H1 (cell line): ENCODE data around the gene PIAS3. TPM values are rescaled to one million over a fixed set of nuclear protein-coding genes. Genes with fewer than 3 reads are reported as not detected.

Source experiments
- FOSL1 ChIP-seq: IDR thresholded peaks from 2 replicates; pipeline ENCODE4 v1.6.1; 2011; ENCODE audit warnings: mild to moderate bottlenecking, low read depth, low read length, moderate library complexity; ENCODE audit not compliant: insufficient read depth
- GABPA ChIP-seq: IDR thresholded peaks from 2 replicates; pipeline ENCODE4 v1.6.1; 2011; ENCODE audit warnings: mild to moderate bottlenecking, low read length, moderate library complexity, borderline replicate concordance; ENCODE audit not compliant: insufficient read depth
- KDM5A ChIP-seq: fragments of 200-600 bp; IDR thresholded peaks from 2 replicates; pipeline ENCODE4 v1.7.1; 2012; ENCODE audit warnings: mild to moderate bottlenecking, low read length, inconsistent platforms, mixed read lengths
- RNF2 ChIP-seq: fragments of 200-900, 300-1000 bp; sonication (generic); IDR thresholded peaks from 2 replicates; pipeline ENCODE4 v1.7.1; 2016; ENCODE audit warnings: borderline replicate concordance, low read depth, mild to moderate bottlenecking, antibody characterized with exemption, low read length; ENCODE audit not compliant: poor library complexity, severe bottlenecking; ENCODE audit errors: missing control alignments
- SAP30 ChIP-seq: fragments of 300-600 bp; sonication (generic); IDR thresholded peaks from 2 replicates; pipeline ENCODE4 v1.7.1; 2012; ENCODE audit warnings: low read length, moderate library complexity, mild to moderate bottlenecking, inconsistent platforms; ENCODE audit not compliant: insufficient read depth, insufficient replicate concordance
- SIN3A ChIP-seq, 2 experiments: IDR thresholded peaks in 1 of 2; conservative IDR thresholded peaks in 1 of 2; 2 replicates each; pipeline ENCODE4 v1.6.1; 2011 to 2012; ENCODE audit warnings: low read length in 2 of 2, improper control_type of control experiment in 1 of 2, low read depth in 1 of 2, mild to moderate bottlenecking in 1 of 2
- SIX5 ChIP-seq: IDR thresholded peaks from 2 replicates; pipeline ENCODE4 v1.6.1; 2011; ENCODE audit warnings: mild to moderate bottlenecking, low read depth, low read length
- TBP ChIP-seq: IDR thresholded peaks from 2 replicates; pipeline ENCODE4 v1.6.1; 2011; ENCODE audit warnings: low read depth, low read length, improper control_type of control experiment
- ZNF274 ChIP-seq: IDR thresholded peaks from 2 replicates; pipeline ENCODE4 v1.7.0; 2012; ENCODE audit warnings: low read length, borderline replicate concordance; ENCODE audit errors: extremely low read depth
- polyA plus RNA-seq, 7 experiments: library from polyadenylated mRNA; depleted of rRNA in 3 of 7; stranded (reverse) in 5 of 7; unstranded in 2 of 7; fragments of >200 nt in 5 of 7; fragments of 200-250 nt in 2 of 7; gene quantifications; 1 replicate in 5 of 7; 2 replicates in 1 of 7; 4 replicates in 1 of 7; pipeline versions ENCODE4 v1.2.1 to v1.2.3, GENCODE V29; 2011 to 2013; ENCODE audit warnings: missing spikeins in 2 of 7, mixed read lengths in 2 of 7
- total RNA-seq: library from RNA; stranded (reverse); fragmentation: NEBNext Ultra II Directional; extraction: Animal tissue kit (Norgen Biotek cat#: 25700); gene quantifications from 2 replicates; pipeline ENCODE4 v1.2.1, GENCODE V29; 2021
- TF ChIP-seq, protein P1 (sequence below): IDR thresholded peaks from 2 replicates; pipeline ENCODE4 v1.6.1; 2011; ENCODE audit warnings: low read depth, mild to moderate bottlenecking, low read length; ENCODE audit not compliant: insufficient read depth

The PIAS3 gene
- total and polyA plus RNA-seq, 2 of the 8 experiments (the other 6 are each of a cell fraction or from before 2014, with no cell fraction given), result 36.7 to 49.9 TPM

DNA sequence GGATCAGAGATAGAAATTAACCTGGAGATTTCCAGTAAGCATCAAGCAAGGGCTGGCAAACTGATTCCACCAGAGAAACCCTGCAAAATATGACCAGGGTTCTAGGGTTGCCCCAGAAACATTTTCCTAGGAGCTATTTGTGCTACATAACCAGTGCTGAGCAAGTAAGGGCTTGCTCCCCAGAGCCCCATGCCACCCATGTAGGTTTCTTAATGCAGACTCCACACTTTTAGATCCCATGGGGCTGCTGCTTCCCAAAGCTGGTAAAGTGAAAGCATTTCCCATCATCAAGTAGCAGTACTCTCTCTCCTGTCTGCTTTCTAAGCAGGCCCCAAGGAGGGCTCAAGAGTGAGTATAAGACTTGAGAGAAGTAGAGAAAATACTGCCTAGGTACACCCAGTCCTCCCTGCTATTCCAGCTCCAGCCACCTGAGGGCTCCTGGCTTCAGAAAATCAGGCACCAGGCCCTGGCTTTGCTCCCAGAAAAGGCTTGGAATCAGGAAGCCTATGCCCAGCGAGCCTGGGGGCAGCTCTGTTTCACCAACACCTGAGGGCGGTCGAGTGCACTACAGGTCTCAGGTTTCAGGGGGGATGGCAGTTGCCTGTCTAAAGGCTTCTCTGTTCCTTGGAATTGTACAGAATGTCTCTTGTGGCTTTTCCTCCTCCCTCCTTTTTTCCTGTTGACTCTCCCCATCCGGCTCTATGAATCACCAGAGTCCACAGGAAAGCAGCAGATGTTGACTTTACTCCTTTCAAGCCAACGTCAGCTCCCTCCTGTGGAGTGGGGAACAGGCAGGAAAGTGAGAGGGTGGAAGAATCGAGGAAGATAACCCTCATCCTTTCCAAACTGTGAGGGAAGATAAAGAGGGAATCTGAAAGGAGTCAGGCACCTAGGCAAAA lies 33.0 kb upstream of the PIAS3 start (continued):
- TF ChIP-seq GABPA, result no peak
- TF ChIP-seq SIX5, result peak; percentile 55
- TF ChIP-seq TBP, result 0 out of 2 replicates have a peak, but pooled peaks have one; percentile 34
- TF ChIP-seq ZNF274, result no peak
- no peak for TF ChIP-seq RNF2
- TF ChIP-seq KDM5A, result no peak
- TF ChIP-seq, protein P1, sequence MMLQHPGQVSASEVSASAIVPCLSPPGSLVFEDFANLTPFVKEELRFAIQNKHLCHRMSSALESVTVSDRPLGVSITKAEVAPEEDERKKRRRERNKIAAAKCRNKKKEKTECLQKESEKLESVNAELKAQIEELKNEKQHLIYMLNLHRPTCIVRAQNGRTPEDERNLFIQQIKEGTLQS, result no peak
- TF ChIP-seq SIN3A (conservative IDR thresholded peaks at IDR 0.05 in 1 of 2, IDR thresholded peaks at IDR 0.05 in 1 of 2; ENCODE audit: low read depth in 1 of 2, low read length in 2 of 2), result peak; percentile 24 to 74; a peak in 1 of 4 replicates
- TF ChIP-seq FOSL1, result no peak
- TF ChIP-seq SAP30, result no peak
- TF ChIP-seq, all 59 proteins: peak for 13
